Ovary (tissue), 9 donors: Measurements from ENCODE around the gene RHBG. TPM values are rescaled to one million over a fixed set of nuclear protein-coding genes. Genes with fewer than 3 reads are reported as not detected.

Source experiments
- DNase-seq, 5 donors: peaks; one replicate each; pipeline ENCODE4 v3.0.0-alpha.2; 2019 to 2020
- H3K27ac ChIP-seq, 2 donors: fragments of 200-600 bp; one replicate each; pipeline versions ENCODE4 v1.5.1 to v1.8.0; 2019 to 2022
- H3K27me3 ChIP-seq: fragments of 200-600 bp; one replicate; pipeline ENCODE4 v1.8.0; 2022
- H3K36me3 ChIP-seq: fragments of 200-600 bp; sonication (generic); one replicate; pipeline ENCODE4 v1.5.1; 2019
- H3K4me1 ChIP-seq: one replicate; pipeline ENCODE4 v1.8.1; 2013; ENCODE audit warnings: mild to moderate bottlenecking, moderate library complexity; ENCODE audit not compliant: insufficient read depth
- H3K4me3 ChIP-seq: fragments of 200-600 bp; sonication (generic); one replicate; pipeline ENCODE4 v1.5.1; 2017
- H3K9me3 ChIP-seq, 2 donors: fragments of 200-600 bp in 1 of 2; sonication (generic) in 1 of 2; one replicate each; pipeline versions ENCODE4 v1.5.1 to v1.8.1; 2013 to 2019; ENCODE audit warnings: mild to moderate bottlenecking in 1 of 2, moderate library complexity in 1 of 2
- EP300 ChIP-seq: sonication (generic); formaldehyde crosslinking; IDR thresholded peaks from one replicate; pipeline ENCODE4 v1.6.1; 2017; ENCODE audit warnings: antibody characterized with exemption
- POLR2A ChIP-seq: fragments of 450-650 bp; IDR thresholded peaks from one replicate; pipeline ENCODE4 v1.6.1; 2017; ENCODE audit warnings: antibody characterized with exemption, mild to moderate bottlenecking, moderate library complexity
- WGBS, 3 donors: extraction: QIAGEN DNeasy Blood & Tissue Kit in 1 of 3; methylation state at CpG; one replicate each; pipeline versions ENCODE4 v1.1.5 to v1.1.7; 2013 to 2017; 5-methylcytosine and 5-hydroxymethylcytosine counted together
- intact Hi-C, 4 donors: fragments of 100-400 bp; cut with DNase I; formaldehyde crosslinking; loops; one replicate each; pipeline versions ENCODE4 v1.11.0 to v1.15.1; 2022 to 2023
- polyA plus RNA-seq, 2 donors: library from polyadenylated mRNA; stranded (reverse); fragments of 200-250 nt in 1 of 2; fragments of 350-450 nt in 1 of 2; fragmentation: Illumina TruSeq in 1 of 2; extraction: RNeasy Lipid Tissue Mini Kit (QIAGEN cat#74804) in 1 of 2; gene quantifications; one replicate each; pipeline ENCODE4 v1.2.3, GENCODE V29; 2013 to 2014
- total RNA-seq, 7 donors: library from RNA; depleted of rRNA in 2 of 7; stranded (reverse); fragments of >200 nt in 2 of 7; fragmentation: NEBNext Ultra II Directional in 3 of 7; extraction: Animal tissue kit (Norgen Biotek cat#: 25700) in 3 of 7; gene quantifications; one replicate each; pipeline versions ENCODE4 v1.1.0 to v1.2.4, GENCODE V29; 2016 to 2023
- TF ChIP-seq, protein P1 (sequence below), 3 donors: fragments of 450-650 bp in 2 of 3; fragments of 200-600 bp in 1 of 3; IDR thresholded peaks; one replicate each; pipeline versions ENCODE4 v1.5.1 to v1.8.0; 2016 to 2022; ENCODE audit warnings: antibody characterized with exemption in 3 of 3, mild to moderate bottlenecking in 1 of 3
- donor health status: DM: no; HTN: no; CAD: no; lungs with moderate emphysema.
- donor health status: DM: no; HTN: no; CAD: no.
- donor health status: Bipolar disorder and iron deficiency.
- donor health status: DM: yes; HTN: yes; CAD: no.
- donor health status: DM: no; HTN: no; CAD: no.
- donor health status: DM: yes; HTN: yes; CAD: no.

RHBG gene
- total and polyA plus RNA-seq, 9 donors: 2.3 to 27.4 (median 13.6) TPM

DNA sequence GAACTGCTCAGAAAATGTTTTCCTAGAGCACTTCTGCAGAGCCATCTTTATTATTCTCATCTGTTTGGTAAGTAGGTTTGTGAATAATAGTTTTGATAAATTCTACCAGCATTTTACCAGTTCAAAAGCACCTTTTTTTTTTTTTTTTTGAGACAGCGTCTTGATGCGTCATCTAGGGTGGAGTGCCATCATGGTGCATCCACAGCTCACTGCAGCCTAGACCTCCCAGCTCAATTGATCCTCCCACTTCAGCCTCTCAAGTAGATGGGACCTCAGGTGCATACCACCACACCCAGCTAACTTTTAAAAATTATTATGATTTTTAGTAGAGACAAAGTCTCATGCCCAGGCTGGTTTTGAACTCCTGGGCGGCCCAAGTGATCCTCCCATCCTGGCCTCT is 9.8 kb upstream of the RHBG start:
- DNase-seq: no peak
- no peaks in the 10 kb centered on the region for H3K9me3 ChIP-seq
- H3K27ac ChIP-seq: no peak overlapping the region
- intact Hi-C loops: loop anchor here in 3 of 4 donors (5.0 to 10.0 kb wide), 2 partner anchors 88 to 256 kb away; partner anchors contain the start of gene HAPLN2 (in 1 of the 3)
- H3K27me3 ChIP-seq: no peaks in the 10 kb centered on the region
- WGBS, 3 donors: 89 to 98% (median 91%) methylated on average over 3 of the region's 3 CpGs
- no peak for TF ChIP-seq EP300
- TF ChIP-seq POLR2A: no peak
- TF ChIP-seq, protein P1, sequence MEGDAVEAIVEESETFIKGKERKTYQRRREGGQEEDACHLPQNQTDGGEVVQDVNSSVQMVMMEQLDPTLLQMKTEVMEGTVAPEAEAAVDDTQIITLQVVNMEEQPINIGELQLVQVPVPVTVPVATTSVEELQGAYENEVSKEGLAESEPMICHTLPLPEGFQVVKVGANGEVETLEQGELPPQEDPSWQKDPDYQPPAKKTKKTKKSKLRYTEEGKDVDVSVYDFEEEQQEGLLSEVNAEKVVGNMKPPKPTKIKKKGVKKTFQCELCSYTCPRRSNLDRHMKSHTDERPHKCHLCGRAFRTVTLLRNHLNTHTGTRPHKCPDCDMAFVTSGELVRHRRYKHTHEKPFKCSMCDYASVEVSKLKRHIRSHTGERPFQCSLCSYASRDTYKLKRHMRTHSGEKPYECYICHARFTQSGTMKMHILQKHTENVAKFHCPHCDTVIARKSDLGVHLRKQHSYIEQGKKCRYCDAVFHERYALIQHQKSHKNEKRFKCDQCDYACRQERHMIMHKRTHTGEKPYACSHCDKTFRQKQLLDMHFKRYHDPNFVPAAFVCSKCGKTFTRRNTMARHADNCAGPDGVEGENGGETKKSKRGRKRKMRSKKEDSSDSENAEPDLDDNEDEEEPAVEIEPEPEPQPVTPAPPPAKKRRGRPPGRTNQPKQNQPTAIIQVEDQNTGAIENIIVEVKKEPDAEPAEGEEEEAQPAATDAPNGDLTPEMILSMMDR (IDR thresholded peaks at IDR 0.05): no peak
- no peak overlapping the region for H3K4me3 ChIP-seq
- H3K4me1 ChIP-seq: no peaks in the 10 kb centered on the region
- no peaks in the 10 kb centered on the region for H3K36me3 ChIP-seq

DNA sequence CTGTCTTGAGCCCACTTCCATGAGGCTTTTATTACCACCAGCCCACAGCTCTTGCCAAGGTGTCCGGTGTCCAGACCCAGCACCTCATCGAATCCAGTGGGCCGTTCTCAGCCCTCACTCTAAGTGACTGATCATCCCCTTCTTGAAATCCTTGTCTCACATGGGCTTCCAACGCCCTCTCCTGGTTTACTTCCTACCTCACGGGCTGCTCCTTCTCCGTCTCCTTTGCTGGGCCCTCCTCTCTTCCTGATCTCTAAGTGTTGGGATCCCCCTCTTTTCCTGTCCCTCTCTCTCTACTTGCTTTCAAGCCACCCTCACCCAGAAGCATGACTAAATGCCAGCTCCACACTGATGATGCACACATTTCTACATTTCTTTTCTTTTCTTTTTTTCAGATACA is 9.0 kb upstream of the RHBG start:
- Histone ChIP-seq H3K4me3 (no peak overlapping the region), H3K9me3 (no peaks in the 10 kb centered on the region), H3K4me1 (no peaks in the 10 kb centered on the region), H3K27ac (no peak overlapping the region), H3K27me3 (no peaks in the 10 kb centered on the region), H3K36me3 (no peaks in the 10 kb centered on the region)
- 33 to 39% (median 39%) methylated on average over 6 of the region's 6 CpGs for WGBS, 3 donors
- TF ChIP-seq POLR2A (no peak), EP300 (no peak)
- TF ChIP-seq, protein P1 (IDR thresholded peaks at IDR 0.05): no peak
- intact Hi-C loops: loop anchor here in 3 of 4 donors (5.0 to 10.0 kb wide), 2 partner anchors 87 to 255 kb away; partner anchors contain the start of gene HAPLN2 (in 1 of the 3)
- no peak for DNase-seq

DNA sequence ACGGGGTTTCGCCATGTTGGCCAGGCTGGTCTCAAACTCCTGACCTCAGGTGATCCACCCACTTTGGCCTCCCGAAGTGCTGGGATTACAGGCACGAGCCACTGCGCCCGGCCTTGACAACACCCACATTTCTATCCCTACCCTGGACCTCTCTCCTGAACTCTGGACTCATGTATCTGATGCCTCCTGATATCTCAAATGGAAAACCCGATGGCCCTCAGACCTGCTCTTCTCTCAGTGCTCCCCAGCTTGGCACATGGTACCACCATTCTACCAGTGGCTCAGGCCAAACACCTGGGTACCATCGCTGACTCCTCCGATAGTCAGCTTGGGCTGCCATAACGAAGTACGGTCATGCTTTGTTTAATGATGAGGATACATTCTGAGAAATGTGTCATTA is 8.5 kb upstream of the RHBG start:
- no peak for DNase-seq
- TF ChIP-seq, protein P1 (IDR thresholded peaks at IDR 0.05): no peak
- no peak for TF ChIP-seq EP300
- no peak for TF ChIP-seq POLR2A
- no peak overlapping the region for H3K27ac ChIP-seq
- no peaks in the 10 kb centered on the region for H3K4me1 ChIP-seq
- no peak overlapping the region for H3K4me3 ChIP-seq
- no peaks in the 10 kb centered on the region for H3K9me3 ChIP-seq
- H3K36me3 ChIP-seq: no peaks in the 10 kb centered on the region
- WGBS, 3 donors: 89 to 93% (median 93%) methylated on average over 11 of the region's 11 CpGs
- no peaks in the 10 kb centered on the region for H3K27me3 ChIP-seq
- intact Hi-C loops: no loop called here

DNA sequence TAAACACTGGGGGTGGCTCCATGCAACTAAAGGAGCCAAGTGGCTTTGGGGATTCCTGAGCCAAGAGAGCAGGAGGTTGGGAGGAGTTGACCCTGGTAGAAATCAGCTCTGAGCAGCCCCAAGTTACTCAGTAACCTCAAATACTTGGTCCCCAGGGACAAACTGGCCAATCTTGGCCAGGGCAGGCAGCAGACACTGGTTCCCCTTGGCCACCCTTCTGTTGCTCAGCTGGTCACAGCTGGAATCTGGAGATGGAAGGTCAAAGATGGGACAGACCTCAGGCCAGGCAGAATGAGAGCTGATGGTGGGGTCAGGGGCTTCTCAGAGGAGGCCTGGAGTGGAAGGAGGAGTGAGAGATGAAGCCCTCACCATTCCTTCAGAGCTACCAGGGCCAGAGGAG is 3.3 kb upstream of the RHBG start:
- H3K27ac ChIP-seq: no peak overlapping the region
- no peak for DNase-seq
- peaks cover 6% of the 10 kb centered on the region for H3K4me1 ChIP-seq
- intact Hi-C loops: no loop called here
- H3K4me3 ChIP-seq: no peak overlapping the region
- H3K9me3 ChIP-seq: no peaks in the 10 kb centered on the region
- TF ChIP-seq, protein P1 (IDR thresholded peaks at IDR 0.05): no peak
- TF ChIP-seq EP300 (no peak), POLR2A (no peak)
- H3K27me3 ChIP-seq: no peaks in the 10 kb centered on the region
- no peaks in the 10 kb centered on the region for H3K36me3 ChIP-seq
